Fibroblast of peridontal ligament (primary cell): ENCODE data around the gene ITGB5.

Experiments used
- DNase-seq: peaks from one replicate; pipeline ENCODE4 v3.0.0-alpha.2; 2010; ENCODE audit errors: extremely low read depth

Gene ITGB5

DNA sequence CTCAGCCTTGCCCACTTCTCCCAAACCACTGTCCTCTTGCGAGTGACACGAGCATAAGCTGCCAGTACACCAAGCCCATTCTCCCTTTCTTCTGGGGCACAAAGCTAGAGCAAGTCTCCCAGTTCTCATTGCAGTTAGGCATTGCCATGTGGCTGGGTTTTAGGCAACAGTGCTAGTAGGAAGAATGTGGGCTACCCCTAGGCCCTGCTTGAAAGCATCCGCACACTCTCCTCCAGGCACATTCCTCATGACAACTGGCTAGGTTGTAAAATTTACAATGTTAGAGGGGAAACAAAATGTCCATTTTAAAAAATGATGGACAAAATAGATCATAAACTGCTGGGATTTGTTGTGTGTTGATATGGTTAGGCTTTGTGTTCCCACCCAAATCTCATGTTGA, 19.7 kb downstream of the ITGB5 start:
- no peak for DNase-seq

DNA sequence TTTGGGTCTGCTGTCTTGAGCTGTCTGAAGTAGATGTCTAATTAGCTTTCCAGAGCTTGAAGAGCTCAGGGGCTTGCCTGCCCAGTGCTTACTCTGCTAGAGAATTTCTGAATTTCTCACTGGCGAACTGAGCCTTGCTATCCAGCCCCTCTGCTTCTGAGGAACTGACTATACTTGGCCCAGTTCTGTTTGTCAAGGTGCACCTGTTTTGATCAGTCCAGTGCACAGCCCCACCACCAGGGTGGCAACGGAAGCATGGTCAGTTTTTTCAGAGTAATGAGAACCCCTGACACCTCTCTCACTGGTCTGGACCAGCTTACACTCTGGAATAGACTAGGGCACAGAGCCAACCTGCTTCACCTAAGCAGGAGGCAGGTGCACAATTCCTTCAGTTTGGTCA, 25.2 kb downstream of the ITGB5 start:
- DNase-seq = no peak

DNA sequence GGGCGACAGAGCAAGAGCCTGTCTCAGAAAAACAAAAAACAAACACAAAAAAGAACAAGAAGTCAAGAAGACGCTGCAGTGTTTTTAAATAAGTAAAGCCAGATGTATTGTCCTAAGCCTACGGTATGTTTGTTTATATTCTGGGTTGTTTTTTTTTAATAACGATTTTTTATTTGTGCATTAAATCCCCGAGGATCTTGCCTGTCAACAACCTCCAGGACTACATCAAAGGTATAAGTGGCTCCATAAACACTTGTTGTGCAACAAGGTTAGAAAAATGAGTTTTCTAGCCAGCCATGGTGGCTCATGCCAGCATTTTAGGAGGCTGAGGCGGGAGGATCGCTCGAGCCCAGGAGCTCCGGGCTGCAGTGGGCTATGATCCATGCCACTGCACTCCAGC, 26.1 kb downstream of the ITGB5 start:
- no peak for DNase-seq

DNA sequence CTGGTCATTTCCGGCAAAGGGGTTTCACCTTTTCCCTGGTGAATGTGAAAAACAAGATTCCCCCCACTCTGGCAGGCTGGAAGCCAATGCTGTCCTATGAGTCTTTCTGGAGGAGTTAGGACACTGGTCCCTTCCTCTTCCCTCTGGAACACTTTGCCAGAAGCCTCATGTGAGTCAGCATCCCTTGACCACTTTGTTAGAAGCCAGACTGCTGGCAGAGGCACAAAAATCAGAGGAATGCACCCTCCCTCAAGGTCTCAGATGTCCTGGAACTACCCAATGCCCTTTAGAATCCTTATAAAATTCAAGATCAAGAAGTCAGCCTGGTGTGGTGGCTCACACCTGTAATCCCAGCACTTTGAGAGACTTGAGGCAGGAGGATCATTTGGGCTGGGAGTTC, 26.6 kb downstream of the ITGB5 start:
- DNase-seq = peak; percentile 96

DNA sequence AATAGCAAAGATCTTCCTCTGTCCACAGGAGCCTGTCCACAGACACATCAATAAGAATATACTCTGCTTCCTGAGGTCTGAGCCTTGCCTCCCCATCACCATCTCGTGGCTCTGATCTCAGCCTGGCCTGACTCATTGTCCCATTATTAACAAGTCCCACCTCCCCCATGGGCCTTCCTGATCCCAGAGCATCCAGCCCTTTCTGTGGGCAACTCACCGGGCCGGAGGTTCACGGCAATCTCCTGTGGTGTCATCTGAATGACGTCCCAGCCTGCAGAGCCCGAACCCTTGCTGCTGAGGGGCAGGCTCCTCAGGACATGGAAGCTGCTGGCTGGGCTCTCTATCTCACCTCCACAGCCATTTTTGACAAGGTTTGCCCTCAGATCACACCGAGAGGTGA, 28.1 kb downstream of the ITGB5 start:
- peak; percentile 54 for DNase-seq

DNA sequence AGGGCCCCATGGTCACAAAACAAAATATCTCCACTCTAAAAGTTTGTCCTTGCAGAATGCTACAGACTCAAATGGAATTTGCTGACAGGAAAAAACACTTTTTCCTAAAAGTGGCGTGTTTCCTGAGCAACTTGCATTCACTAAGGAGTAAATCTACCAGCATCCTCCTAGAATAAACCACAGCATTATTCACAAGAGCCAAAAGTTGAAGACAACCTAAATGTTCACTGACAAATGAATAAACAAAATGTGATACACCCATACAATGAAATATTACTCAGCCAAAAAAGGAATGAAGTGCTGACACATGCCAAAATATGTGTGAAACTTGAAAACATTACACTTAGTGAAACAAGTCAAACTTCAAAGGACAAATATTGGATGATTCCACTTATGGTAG, 28.9 kb downstream of the ITGB5 start:
- DNase-seq = peak; percentile 87

DNA sequence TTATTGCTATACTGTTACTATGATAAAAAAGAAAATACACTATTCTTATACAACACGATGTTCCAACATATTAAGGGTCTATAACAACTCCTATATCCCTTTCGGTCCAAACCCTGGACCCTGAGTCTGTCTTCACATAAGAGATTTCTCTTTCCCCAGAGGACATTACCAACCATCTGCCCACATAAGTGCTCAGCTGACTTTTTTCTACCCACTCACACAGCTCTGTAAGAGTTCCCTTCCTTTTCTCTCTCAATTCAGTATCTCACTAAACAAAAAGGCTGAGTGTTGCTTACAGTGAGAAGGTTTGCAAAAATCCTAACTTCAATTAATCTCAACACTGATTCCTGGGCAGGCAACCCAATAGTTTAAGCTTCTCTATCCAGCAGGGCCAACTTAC, 30.5 kb downstream of the ITGB5 start:
- no peak for DNase-seq

DNA sequence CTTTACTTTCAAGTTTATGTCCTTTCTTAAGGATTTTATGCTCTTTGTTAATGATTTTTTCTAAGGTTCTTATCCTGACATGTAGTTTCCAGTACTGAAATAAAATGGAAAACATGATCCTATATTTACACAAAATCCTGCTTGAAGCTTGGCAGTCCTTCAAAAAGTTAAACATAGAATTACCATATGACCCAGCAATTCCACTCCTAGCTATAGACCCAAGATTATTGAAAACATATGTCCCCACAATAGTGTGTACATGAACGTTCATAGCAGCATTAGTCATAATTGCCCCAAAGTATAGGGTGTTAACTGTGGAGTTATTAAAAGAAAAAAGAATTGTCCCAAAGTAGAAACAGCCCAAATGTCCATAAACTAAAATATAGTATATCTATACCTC, 33.2 kb downstream of the ITGB5 start:
- peak; percentile 94 for DNase-seq

DNA sequence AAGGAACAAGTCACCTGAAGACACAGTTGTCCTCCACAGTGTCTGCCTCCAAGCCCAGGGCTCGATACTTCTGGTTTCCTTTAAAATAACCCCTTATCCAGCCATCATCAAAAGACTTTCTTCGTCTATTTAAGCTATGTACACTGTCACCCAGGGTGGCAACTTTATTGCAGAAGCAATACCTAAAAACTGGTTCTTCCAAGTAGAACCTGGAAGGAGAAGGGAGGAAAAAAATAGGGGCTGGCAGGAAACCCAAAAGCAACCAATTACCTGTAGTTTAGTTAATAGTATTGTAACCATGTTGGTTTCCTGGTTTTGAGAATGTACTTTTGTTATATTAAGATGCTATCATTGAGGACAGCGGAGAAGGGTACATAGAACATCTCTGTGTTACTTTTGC, 33.7 kb downstream of the ITGB5 start:
- no peak for DNase-seq

DNA sequence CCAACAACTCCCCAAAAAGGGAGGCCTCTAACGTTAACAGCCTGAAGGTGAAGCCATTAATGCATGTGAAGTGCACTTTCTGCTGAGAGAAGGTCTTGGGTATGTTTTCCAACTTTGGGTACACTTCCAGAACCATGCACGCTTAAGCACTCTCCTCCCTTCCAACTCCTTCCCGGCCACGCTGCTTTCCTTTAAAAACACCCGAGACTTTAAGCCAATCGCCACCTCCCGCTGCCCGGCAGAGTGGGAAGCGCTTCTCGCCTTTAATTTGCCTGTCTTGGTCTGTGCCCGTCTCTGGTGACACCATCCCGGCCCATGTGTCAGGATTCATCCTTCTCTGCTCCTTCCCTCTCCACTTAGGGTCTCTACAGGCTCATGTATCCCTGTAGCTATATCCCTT, 35.3 kb downstream of the ITGB5 start:
- no peak for DNase-seq

DNA sequence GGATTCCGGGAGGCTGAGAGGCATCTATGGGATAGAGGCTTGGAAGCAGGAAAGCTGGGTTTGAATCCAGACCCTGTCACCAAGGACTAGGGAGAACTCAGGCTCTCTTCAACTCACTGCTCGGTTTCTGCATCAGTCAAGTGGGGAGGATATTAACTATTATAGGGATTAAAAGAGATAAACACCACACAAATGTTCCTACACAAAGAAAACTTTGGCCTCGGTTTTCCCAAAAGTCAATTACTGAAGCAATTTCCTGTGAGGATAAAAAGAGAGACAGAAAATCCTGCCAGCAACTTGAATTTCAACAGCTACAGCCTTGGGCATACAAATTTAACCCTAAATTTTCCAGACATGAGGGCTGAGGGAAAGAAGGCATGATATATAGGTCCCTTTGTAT, 36.0 kb downstream of the ITGB5 start:
- DNase-seq = no peak

DNA sequence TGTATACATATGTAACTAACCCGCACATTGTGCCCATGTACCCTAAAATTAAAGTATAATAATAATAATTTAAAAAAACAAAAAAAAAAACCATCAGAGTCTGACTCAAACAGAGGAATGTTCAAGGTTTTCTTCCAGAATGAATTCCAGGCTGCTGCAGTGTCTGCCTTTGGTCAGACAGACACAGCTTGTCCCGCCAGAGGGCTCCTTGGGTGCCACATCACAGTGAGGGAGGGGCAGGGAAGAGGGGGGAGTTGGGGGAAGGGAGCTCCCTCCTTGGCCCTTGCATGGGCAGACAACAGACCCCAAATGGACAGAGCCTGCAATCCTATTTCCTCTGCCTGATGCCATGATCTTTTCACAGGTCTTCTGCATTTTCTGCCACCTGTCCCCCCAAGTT, 36.5 kb downstream of the ITGB5 start:
- DNase-seq = peak; percentile 58

DNA sequence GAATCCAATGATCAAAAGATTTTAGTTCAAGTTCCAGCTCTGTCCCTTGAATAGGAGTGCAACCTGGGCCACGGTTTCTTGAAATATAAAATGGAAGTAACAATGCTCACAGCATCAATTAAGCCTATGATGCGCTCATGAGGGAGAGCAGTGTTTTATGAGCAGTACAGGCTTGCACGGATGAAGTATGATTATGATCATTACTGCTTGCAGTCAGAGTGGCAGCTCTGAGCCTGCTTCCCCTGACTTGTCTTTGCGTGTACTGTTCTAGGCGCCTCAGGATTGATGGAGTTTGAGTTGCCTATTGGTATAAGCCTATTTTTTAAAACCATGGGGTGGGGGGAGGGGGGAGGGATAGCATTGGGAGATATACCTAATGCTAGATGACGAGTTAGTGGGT, 37.0 kb downstream of the ITGB5 start:
- no peak for DNase-seq

DNA sequence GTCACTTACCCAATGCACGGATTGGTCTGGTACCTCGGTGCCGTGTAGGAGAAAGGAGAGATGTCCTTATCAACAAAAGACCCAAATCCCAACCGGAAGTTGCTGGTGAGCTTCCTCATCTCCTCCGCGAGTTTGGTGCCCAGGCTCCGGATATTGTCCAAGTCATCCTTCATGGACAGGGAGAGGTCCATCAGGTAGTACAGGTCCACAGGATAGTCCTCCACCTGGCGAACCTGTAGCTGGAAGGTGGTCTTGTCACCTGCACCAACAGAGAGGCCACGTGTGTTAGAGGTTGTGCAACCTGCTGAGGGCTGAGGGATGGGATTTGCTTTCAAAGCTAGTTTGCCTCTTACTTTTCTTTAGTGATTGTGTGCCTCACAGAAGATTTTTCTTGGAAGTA, 38.9 kb downstream of the ITGB5 start:
- no peak for DNase-seq

DNA sequence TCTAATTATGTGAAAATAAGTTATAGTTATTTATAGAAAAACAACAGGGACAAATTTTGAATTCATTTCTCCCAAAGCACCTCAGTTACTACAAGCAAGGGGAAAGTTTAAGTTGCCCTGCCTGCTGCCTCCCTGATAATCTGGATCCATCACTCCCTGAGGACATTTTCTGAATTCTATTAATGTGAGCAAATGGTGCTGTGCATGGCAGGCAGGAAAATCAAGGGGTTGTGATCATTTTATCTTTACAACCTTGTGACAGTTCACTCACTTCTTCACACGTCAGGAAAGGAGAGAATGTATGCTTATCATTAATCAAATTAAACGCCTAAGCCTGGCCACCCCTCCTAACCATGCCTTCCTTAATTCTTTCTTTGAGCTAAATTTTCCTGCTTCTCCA, 39.3 kb downstream of the ITGB5 start:
- DNase-seq = no peak

DNA sequence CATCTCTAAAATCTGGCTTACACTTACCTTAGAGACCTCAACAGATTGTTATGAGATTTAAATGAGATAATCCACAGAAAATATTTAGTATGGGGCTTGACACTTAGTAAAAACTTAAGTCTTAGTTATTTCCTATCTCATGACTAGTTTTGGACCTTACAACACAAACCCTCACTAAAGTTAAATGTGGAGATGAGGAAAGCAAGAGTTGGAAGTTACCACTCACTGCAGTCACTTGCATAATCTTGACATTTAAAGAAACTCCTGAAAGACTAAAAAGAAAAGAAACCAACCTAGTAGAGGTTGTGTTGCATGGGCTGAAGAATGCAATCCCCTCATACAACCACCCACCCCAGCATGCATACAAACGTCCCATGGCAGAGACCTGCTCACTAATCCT, 40.1 kb downstream of the ITGB5 start:
- DNase-seq = peak; percentile 46

DNA sequence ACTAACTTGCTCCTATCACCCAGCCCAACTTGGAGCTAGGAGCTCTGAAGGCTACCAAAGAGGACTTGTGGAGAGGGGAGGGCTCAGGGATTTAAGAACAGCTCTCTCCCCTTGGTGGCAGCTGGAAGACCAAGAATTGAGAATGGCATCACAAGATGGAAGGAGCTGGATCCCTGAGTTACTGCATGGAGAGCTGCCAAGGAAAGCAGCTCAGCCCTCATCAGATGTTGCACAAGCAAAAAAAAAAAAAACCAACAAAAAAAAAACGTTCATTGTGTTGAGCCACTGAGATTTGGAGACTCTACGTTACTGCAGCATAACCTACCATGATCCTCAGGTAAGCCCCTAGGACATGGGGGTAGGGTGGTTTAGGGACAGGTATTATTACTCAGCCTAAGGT, 41.0 kb downstream of the ITGB5 start:
- DNase-seq = peak; percentile 88

DNA sequence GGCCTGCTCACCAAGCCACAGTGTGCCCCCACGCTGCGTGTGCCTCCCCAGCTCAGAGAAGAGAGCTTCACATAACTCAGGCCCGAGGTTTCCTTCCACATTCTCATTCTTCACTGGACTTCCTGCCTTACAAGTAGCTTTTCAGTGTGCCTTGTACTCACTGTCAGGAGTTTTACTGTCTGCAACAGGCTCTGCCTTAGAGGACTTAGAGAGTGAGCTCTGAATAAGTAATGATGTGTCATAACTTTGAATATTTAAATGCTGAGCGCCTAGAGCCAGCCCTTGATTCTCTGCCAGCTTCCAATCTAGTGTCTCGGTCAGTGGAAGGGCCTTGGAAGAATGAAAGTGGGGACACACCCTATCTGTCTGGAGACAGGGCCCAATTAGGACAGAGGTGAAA, 41.8 kb downstream of the ITGB5 start:
- DNase-seq = peak; percentile 96

DNA sequence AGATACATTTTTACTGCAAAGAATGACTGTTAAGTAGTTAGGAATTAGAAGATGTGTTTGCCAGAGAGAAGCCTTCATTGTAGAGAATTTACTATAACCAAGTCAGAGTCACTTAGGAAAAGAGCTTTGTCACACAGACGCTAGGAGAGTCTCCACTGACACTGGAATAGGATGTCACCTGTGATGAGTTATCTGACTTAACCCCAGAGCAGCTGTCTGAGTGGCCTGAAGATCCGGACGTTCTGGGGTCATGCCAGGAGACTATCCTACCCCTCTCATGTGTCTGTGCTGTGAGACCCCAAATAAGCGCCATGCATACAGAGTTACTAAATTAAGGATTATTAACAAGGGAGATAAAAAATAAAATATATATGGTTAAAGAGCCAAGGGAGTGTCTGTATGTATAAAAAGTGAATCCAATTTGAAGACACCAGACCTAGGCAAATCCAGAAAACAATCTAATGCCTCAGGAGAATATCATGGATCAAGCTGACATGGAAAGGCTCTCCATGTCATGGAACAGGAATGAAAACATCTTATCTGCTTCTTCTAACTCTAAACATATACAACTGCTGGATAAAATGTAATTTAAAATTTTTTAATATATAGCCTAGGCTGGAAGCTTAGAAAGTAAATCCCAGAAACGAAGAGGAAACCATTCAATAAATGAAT, 43.5 kb downstream of the ITGB5 start:
- no peak for DNase-seq

DNA sequence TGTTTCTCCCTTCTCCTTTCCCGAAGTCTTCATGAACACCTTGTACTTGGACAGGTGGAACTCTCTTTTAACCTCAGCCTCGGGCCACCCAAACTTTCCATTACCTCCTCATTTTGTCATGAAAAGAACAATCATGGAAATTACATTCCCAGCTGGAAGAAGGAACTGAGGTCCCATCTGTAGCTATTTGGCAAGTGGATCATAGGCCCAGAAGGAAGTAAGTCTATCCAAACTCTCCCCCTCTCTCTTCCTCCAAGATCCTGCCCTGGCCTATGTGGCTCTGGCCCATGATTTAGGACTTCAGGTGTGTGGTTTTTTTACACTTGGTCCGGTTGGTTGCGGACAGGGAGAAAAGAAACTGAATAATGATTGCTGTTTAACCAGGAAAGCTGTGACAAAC, 44.1 kb downstream of the ITGB5 start:
- DNase-seq = no peak

DNA sequence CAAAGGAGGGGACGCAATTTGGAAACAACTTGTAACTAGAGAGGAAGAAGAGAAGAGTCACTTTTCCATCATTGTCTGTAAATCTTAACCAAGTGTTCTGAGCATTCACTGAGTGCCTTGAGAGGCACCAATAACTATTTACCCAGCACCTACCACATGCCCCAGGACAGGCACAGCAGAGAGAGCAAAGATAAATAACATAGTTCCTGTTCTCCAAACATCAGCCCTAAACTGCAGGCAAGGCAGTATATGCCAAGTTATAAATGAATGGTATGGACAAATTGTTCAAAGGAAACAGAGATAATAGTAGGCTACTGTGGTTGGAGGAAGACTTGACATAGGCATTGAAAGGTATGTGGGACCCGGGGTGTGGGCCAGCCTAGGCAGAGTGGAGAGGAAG, 45.6 kb downstream of the ITGB5 start:
- DNase-seq = no peak

DNA sequence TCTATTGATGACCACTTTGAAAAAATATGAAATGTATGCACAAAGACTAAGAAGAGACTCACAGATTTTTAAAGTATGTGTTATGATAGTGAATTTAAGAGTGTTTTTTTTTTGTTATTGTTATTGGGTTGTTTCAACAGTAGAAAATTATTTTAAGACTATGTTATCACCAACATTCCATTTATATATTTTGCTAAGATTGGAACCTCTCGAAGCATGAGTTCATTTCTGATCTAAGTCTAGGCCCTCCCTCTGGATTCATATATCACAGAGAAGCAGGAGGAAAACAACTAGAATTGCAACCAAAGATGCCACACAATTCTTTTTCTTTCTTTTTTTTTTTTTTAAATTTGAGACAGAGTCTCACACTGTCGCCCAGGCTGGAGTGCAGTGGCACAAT, 46.8 kb downstream of the ITGB5 start:
- no peak for DNase-seq

DNA sequence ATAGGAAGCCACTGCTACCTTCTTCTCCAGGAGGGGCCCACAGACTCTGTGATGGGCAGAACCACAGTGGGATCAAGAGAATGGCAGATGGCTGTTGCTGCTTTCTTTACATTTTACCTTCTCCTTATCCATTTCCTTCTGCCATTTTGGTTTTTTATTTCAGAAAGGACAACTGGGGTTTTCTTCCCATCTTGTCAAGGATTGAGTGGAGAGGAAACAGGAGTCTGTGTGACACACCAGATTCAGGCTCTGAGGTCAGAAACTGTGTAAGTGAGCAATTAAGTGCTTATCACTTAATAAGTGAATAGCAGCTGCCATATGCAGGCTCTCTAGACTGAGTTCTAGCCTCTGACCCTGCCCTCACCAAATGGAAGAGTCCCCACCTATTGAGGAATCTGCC, 47.3 kb downstream of the ITGB5 start:
- DNase-seq = no peak

DNA sequence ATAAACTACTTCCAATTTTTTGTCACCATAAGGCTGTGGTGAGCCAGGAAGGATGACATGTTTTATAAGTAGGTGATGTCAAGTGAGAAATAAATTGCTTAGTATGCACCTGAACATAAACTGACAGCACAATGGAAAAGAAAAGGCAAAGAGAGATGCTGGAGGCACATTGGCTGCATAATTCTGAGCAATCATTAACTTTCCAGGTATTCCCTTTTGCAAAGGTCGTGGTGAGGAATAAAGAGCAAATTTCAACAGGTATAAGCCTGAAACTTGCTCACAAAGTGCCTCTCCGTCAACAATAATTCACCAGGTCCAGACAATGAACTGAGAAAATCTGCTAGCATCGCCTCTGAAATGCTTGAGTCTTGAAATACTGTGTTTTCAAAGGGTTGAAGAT, 48.2 kb downstream of the ITGB5 start:
- no peak for DNase-seq
